Measurements from ENCODE around the gene TMED4.
A peak's percentile ranks its signal among the peaks of the same experiment; 100 is the strongest.
"Not testable (repeated sequence)": the region's sequence is repeated elsewhere in the genome, so short reads cannot be mapped to it uniquely, and the experiment has no call there.

TMED4 gene

GRCh38 chr7:44568771-44569560, 13.1 kb downstream of the TMED4 start:
- DNase-seq: no peak

- DNase-seq: no peak
These were observed 14.1 kb downstream of the TMED4 start for GRCh38 chr7:44567884-44568283.

- no peak for DNase-seq
These were observed 15.4 kb downstream of the TMED4 start for GRCh38 chr7:44566680-44567079.

GRCh38 chr7:44565795-44566559, 16.1 kb downstream of the TMED4 start:
- DNase-seq: no peak

GRCh38 chr7:44565097-44565794, 16.8 kb downstream of the TMED4 start:
- DNase-seq: peak; percentile 72

- no peak for DNase-seq
These were observed 17.4 kb downstream of the TMED4 start for GRCh38 chr7:44564606-44565005.

GRCh38 chr7:44563171-44563679, 18.8 kb downstream of the TMED4 start:
- DNase-seq: no peak

- not testable (repeated sequence) for DNase-seq
These were observed 19.4 kb downstream of the TMED4 start for GRCh38 chr7:44562622-44562962.

GRCh38 chr7:44561962-44562621, 19.9 kb downstream of the TMED4 start:
- DNase-seq: no peak

GRCh38 chr7:44561481-44561880, 20.6 kb downstream of the TMED4 start:
- no peak for DNase-seq

GRCh38 chr7:44559485-44559884, 22.5 kb downstream of the TMED4 start:
- DNase-seq: no peak

- DNase-seq: no peak
These were observed 24.5 kb downstream of the TMED4 start for GRCh38 chr7:44557485-44557884.

- no peak for DNase-seq
These were observed 26.7 kb downstream of the TMED4 start for GRCh38 chr7:44555350-44555749.

GRCh38 chr7:44552473-44553005, 29.5 kb downstream of the TMED4 start:
- DNase-seq: not testable (repeated sequence)

- DNase-seq: no peak
These were observed 32.6 kb downstream of the TMED4 start for GRCh38 chr7:44549457-44549856.

- no peak for DNase-seq
These were observed 33.1 kb downstream of the TMED4 start for GRCh38 chr7:44548893-44549292.

GRCh38 chr7:44547536-44548231, 34.3 kb downstream of the TMED4 start:
- DNase-seq: no peak

- no peak for DNase-seq
These were observed 40.0 kb downstream of the TMED4 start for GRCh38 chr7:44541876-44542610.

GRCh38 chr7:44541028-44541869, 40.8 kb downstream of the TMED4 start, which contains the start of gene NPC1L1:
TSS of gene NPC1L1 (minus strand) at chr7:44541330. CDS start at chr7:44541259, 71 bp downstream.
- DNase-seq: no peak

GRCh38 chr7:44540592-44541027, 41.4 kb downstream of the TMED4 start:
- no peak for DNase-seq

Data from stimulated activated CD4-positive, alpha-beta T cell treated with anti-CD3 and anti-CD28 coated beads, Interleukin-2, amount 100 ng/mL, for 24 hours (primary cell).